RWPE2 (cell line): Measurements from ENCODE around the gene ZNF821.
A peak's percentile ranks its signal among the peaks of the same experiment; 100 is the strongest.

Experiments used
- ATAC-seq: fragments of 200-7000 bp; cut with Tn5 transposase; 3 replicates; pipeline ENCODE4 v1.9.1; 2021; ENCODE audit warnings: low read depth
- DNase-seq: peaks from one replicate; pipeline ENCODE4 v3.0.0-alpha.2; 2020; ENCODE audit warnings: low spot score
- H3K27ac ChIP-seq: fragments of 450-650 bp; 2 replicates; pipeline ENCODE4 v1.5.1; 2017; ENCODE audit warnings: mild to moderate bottlenecking; ENCODE audit not compliant: poor library complexity, severe bottlenecking
- H3K27me3 ChIP-seq: fragments of 250-450 bp; sonication (Bioruptor Pico); 2 replicates; pipeline ENCODE4 v1.5.1; 2021; ENCODE audit warnings: mild to moderate bottlenecking, moderate library complexity; ENCODE audit not compliant: insufficient read depth, poor library complexity, severe bottlenecking
- H3K36me3 ChIP-seq: fragments of 250-450 bp; sonication (Bioruptor Pico); 2 replicates; pipeline ENCODE4 v1.5.1; 2020; ENCODE audit warnings: low read depth, mild to moderate bottlenecking, moderate library complexity
- H3K4me1 ChIP-seq: fragments of 250-450 bp; sonication (Bioruptor Pico); 2 replicates; pipeline ENCODE4 v1.5.1; 2021; ENCODE audit warnings: mild to moderate bottlenecking, moderate library complexity; ENCODE audit not compliant: insufficient read depth, poor library complexity, severe bottlenecking
- H3K4me3 ChIP-seq: fragments of 250-450 bp; sonication (Bioruptor Pico); 2 replicates; pipeline ENCODE4 v1.5.1; 2021; ENCODE audit warnings: mild to moderate bottlenecking, moderate library complexity; ENCODE audit not compliant: severe bottlenecking
- H3K9me3 ChIP-seq: fragments of 250-450 bp; sonication (Bioruptor Pico); 2 replicates; pipeline ENCODE4 v1.5.1; 2021; ENCODE audit warnings: mild to moderate bottlenecking, moderate library complexity; ENCODE audit not compliant: severe bottlenecking
- CTCF ChIP-seq: fragments of 450-650 bp; IDR thresholded peaks from one replicate; pipeline ENCODE4 v1.5.1; 2017; ENCODE audit warnings: mild to moderate bottlenecking, moderate library complexity; ENCODE audit not compliant: poor library complexity, severe bottlenecking

Gene ZNF821

GRCh38 chr16:71923941-71924690, 40.1 kb upstream of the ZNF821 start:
- no peaks in the 10 kb centered on the region for H3K27me3 ChIP-seq
- H3K4me3 ChIP-seq = no peak overlapping the region
- ATAC-seq (0 out of 3 replicates have a peak, but pooled peaks have one; percentile 30), DNase-seq (no peak)
- no peaks in the 10 kb centered on the region for H3K9me3 ChIP-seq
- H3K27ac ChIP-seq = no peak overlapping the region
- H3K4me1 ChIP-seq = peaks cover 14% of the 10 kb centered on the region
- no peak for TF ChIP-seq CTCF
- peaks cover 98% of the 10 kb centered on the region for H3K36me3 ChIP-seq

- Histone ChIP-seq H3K27ac (no peak overlapping the region), H3K4me3 (no peak overlapping the region), H3K36me3 (peaks cover 100% of the 10 kb centered on the region), H3K4me1 (no peaks in the 10 kb centered on the region), H3K27me3 (no peaks in the 10 kb centered on the region), H3K9me3 (peaks cover 6% of the 10 kb centered on the region)
- no peak for DNase-seq
- ATAC-seq = no peak
- no peak for TF ChIP-seq CTCF
These were observed 36.7 kb upstream of the ZNF821 start for GRCh38 chr16:71920658-71921057.

GRCh38 chr16:71919035-71919434, 35.1 kb upstream of the ZNF821 start:
- H3K4me3 ChIP-seq = no peak overlapping the region
- H3K36me3 ChIP-seq = peaks cover 98% of the 10 kb centered on the region
- no peaks in the 10 kb centered on the region for H3K27me3 ChIP-seq
- no peak for ATAC-seq
- no peak overlapping the region for H3K27ac ChIP-seq
- no peak for TF ChIP-seq CTCF
- DNase-seq = no peak
- peaks cover 6% of the 10 kb centered on the region for H3K9me3 ChIP-seq
- no peaks in the 10 kb centered on the region for H3K4me1 ChIP-seq

- Histone ChIP-seq H3K9me3 (peaks cover 6% of the 10 kb centered on the region), H3K27ac (no peak overlapping the region), H3K36me3 (peaks cover 92% of the 10 kb centered on the region), H3K27me3 (no peaks in the 10 kb centered on the region), H3K4me1 (no peaks in the 10 kb centered on the region), H3K4me3 (no peak overlapping the region)
- TF ChIP-seq CTCF = no peak
- ATAC-seq (no peak), DNase-seq (no peak)
These were observed 33.9 kb upstream of the ZNF821 start for GRCh38 chr16:71917900-71918299.

GRCh38 chr16:71916397-71916920, 32.5 kb upstream of the ZNF821 start:
- peaks cover 81% of the 10 kb centered on the region for H3K36me3 ChIP-seq
- peaks cover 6% of the 10 kb centered on the region for H3K9me3 ChIP-seq
- H3K4me3 ChIP-seq = no peak overlapping the region

More at GRCh38 chr16:71916397-71916920, 32.5 kb upstream of the ZNF821 start:
- no peaks in the 10 kb centered on the region for H3K27me3 ChIP-seq
- H3K27ac ChIP-seq = no peak overlapping the region
- DNase-seq (no peak), ATAC-seq (no peak)
- H3K4me1 ChIP-seq = no peaks in the 10 kb centered on the region
- no peak for TF ChIP-seq CTCF
